Heart left ventricle (tissue), 13 donors: ENCODE data around the gene ITPRIPL1.

Experiments
- POLR2A ChIP-seq, 2 donors: fragments of 450-650 bp; IDR thresholded peaks; one replicate each; pipeline ENCODE4 v1.6.1; 2017; ENCODE audit warnings: antibody characterized with exemption in 2 of 2, mild to moderate bottlenecking in 2 of 2, moderate library complexity in 2 of 2
- TF ChIP-seq, protein P1 (sequence below), 12 donors: fragments of 200-600 bp; sonication (generic) in 4 of 12; IDR thresholded peaks; one replicate each; pipeline versions ENCODE4 v1.5.0 to v1.8.0; 2018 to 2022; ENCODE audit warnings: antibody characterized with exemption in 12 of 12, mild to moderate bottlenecking in 5 of 12
- donor health status: ischemic (EF 13 %, LVEDD 7.1; RV severe dilation, severe dysfunction).
- donor health status: DM: no; HTN: yes; CAD: no.
- donor health status: DM: no; HTN: no; CAD: no.
- donor health status: ischemic (EF 25% LVEDD 6.9; RV normal size, moderate dysfunction).
- donor health status: ischemic (EF 25% LVEDD 5.7; RV mildly dilated, moderate dysfunction).
- donor health status: ischemic (EF 35%, LVEDD 5.7; RV mildly dilated, moderate dysfunction).
- donor health status: nonischemic (EF 11% LVEDD 7.7; RV severe dilation, severe dysfunction).
- donor health status: DM: yes; HTN: yes; CAD: no.
- donor health status: PGD.
- donor health status: ischemic (EF 29% LVEDD 5.4; RV normal size, mild dysfunction).
- donor health status: nonischemic (EF 23%, LVEDD 6.1; RV moderate dilation, normal function).

DNA sequence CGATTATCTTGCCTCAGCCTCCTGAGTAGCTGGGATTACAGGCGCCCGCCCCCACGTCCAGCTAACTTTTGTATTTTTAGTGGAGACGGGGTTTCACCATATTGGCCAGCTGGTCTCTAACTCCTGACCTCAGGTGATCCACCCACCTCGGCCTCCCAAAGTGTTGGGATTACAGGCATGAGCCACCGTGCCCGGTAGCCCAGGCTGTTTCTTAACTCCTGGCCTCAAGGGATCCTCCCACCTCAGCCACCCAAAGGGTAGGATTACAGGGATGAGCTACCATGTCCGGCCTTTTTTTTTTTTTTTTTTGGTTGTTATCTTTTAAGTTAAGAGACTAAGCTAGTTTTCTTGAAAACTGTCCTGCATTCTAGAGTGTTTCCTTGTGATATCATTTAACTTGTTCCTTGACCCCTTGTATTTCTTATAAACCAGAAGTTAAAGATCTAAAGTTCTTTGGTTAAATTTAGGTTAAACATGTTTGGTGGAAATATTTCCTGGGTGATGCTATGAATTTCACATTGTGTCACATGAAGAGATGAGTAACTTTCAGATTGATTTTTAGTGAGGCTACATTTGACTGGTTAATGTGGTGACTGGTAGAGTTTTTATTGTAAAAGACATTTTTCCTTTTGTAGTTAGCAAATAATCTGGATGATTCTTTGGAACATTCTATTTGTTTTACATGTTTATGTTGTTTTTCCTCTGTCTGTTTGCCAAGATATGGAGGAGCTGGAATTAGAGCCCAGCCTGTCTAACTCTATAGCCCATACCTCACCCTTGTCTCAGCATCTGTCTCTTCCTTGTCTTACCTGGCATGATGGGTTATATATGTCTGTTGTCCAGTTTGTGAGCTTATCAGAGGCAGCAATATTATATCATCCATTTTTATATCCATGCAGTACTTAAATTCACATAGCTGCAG, 15.6 kb downstream of the ITPRIPL1 start:
- TF ChIP-seq, protein P1, sequence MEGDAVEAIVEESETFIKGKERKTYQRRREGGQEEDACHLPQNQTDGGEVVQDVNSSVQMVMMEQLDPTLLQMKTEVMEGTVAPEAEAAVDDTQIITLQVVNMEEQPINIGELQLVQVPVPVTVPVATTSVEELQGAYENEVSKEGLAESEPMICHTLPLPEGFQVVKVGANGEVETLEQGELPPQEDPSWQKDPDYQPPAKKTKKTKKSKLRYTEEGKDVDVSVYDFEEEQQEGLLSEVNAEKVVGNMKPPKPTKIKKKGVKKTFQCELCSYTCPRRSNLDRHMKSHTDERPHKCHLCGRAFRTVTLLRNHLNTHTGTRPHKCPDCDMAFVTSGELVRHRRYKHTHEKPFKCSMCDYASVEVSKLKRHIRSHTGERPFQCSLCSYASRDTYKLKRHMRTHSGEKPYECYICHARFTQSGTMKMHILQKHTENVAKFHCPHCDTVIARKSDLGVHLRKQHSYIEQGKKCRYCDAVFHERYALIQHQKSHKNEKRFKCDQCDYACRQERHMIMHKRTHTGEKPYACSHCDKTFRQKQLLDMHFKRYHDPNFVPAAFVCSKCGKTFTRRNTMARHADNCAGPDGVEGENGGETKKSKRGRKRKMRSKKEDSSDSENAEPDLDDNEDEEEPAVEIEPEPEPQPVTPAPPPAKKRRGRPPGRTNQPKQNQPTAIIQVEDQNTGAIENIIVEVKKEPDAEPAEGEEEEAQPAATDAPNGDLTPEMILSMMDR (IDR thresholded peaks at IDR 0.05): no peak
- no peak for TF ChIP-seq POLR2A (IDR thresholded peaks at IDR 0.05)
